ENCODE results near the gene RNF146. TPM values are rescaled to one million over a fixed set of nuclear protein-coding genes. Genes with fewer than 3 reads are reported as not detected.
A peak's percentile ranks its signal among the peaks of the same experiment; 100 is the strongest.

The RNF146 gene
- total RNA-seq, 1 donor from 2014 or later = 49.4 TPM

DNA sequence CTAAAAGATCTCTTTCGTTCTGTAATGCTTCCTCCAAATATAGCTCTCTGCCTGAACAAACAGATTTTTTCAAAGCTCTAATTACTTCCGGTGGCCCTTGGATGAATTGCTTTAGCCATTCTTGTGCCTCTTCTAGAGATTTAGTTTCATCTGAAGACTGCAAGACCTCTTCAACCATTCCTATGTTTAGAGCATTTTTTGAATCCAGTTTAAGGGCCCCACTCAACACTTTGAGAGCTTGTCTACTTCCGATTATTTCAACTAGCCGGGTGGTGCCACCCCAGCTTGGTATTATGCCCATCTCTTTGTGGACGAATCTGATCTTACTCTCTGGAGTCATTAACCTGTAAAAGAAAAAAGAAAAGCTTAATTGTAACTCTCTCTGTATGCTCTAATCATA is 23.3 kb downstream of the RNF146 start:
- Mint-ChIP-seq H3K4me3 (ENCODE audit: unreplicated experiment) (no peak overlapping the region), H3K36me3 (ENCODE audit: low read depth) (peaks cover 27% of the 10 kb centered on the region), H3K4me1 (ENCODE audit: low read depth) (peaks cover 34% of the 10 kb centered on the region), H3K27me3 (ENCODE audit: low read depth) (no peaks in the 10 kb centered on the region), H3K9me3 (ENCODE audit: low read depth) (no peaks in the 10 kb centered on the region), H3K27ac (ENCODE audit: unreplicated experiment) (no peak overlapping the region)
- DNase-seq (ENCODE audit: low spot score) = no peak
- TF ChIP-seq, protein P1, sequence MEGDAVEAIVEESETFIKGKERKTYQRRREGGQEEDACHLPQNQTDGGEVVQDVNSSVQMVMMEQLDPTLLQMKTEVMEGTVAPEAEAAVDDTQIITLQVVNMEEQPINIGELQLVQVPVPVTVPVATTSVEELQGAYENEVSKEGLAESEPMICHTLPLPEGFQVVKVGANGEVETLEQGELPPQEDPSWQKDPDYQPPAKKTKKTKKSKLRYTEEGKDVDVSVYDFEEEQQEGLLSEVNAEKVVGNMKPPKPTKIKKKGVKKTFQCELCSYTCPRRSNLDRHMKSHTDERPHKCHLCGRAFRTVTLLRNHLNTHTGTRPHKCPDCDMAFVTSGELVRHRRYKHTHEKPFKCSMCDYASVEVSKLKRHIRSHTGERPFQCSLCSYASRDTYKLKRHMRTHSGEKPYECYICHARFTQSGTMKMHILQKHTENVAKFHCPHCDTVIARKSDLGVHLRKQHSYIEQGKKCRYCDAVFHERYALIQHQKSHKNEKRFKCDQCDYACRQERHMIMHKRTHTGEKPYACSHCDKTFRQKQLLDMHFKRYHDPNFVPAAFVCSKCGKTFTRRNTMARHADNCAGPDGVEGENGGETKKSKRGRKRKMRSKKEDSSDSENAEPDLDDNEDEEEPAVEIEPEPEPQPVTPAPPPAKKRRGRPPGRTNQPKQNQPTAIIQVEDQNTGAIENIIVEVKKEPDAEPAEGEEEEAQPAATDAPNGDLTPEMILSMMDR (IDR thresholded peaks at IDR 0.05) = no peak

DNA sequence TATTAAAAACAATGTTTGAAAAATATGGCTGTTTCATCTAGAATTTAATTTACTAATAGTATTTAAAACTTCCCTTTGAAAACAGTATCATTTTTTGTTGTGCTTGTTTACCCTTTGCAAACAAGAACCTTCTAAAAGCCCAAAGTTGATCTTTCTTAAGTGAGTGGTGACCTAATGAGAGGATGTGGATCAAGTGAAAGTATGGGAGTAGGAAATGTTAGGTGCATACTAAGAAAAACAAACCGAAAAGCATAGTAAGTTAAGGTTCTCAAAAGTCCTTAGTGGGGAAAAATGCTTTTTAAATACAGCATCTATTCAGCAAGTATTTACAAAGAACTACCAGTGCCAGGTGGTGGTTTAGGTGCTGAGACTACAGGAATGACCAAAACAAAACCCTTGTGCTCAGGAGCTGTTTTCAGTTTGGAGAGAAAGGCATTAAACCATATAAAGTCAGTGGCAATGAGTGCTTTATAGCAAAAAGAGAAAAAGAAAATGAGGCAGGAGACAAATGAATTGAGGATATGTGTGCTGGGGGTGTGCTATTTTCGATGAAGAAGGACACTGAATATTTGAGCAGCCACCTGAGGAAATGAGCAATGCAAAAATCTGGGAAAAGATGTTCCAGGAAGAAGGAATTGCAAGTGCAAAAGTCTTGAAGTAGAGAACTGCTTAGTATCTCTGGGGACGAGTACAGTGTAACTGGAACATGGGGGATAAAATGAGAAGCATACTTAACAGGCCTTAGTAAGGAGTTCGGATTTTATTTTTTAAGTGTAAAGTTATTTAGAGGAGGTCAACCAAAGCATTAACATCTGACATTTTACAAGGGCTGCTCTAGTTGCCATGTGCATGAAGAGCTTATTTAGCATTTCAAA is 24.0 kb downstream of the RNF146 start:
- no peak for DNase-seq (ENCODE audit: low spot score)
- Mint-ChIP-seq H3K4me1 (ENCODE audit: low read depth) (peaks cover 34% of the 10 kb centered on the region), H3K36me3 (ENCODE audit: low read depth) (peaks cover 23% of the 10 kb centered on the region), H3K27ac (ENCODE audit: unreplicated experiment) (peak overlapping the region; percentile 38), H3K27me3 (ENCODE audit: low read depth) (no peaks in the 10 kb centered on the region), H3K9me3 (ENCODE audit: low read depth) (no peaks in the 10 kb centered on the region), H3K4me3 (ENCODE audit: unreplicated experiment) (no peak overlapping the region)
- TF ChIP-seq, protein P1 (IDR thresholded peaks at IDR 0.05) = no peak

DNA sequence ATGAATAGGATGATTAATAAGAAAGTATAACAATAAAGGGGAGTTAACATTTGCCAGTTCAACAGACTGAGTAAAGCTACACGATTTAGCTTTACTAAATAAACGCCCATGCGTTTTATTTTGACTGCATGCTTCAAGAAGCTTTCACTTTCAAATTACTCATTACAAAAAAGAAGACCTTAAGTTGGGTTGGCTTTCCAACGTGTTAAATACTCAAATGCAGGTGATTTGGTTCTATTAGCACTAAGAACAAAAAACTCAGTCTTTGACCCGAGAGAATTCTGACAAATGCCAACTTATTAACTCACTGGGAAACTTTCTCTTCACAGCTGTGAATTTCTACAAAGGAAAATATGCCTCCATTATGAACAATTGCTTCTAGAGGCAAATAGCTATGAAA is 24.8 kb downstream of the RNF146 start:
- Mint-ChIP-seq H3K4me3 (ENCODE audit: unreplicated experiment) (no peak overlapping the region), H3K27ac (ENCODE audit: unreplicated experiment) (no peak overlapping the region), H3K9me3 (ENCODE audit: low read depth) (no peaks in the 10 kb centered on the region), H3K27me3 (ENCODE audit: low read depth) (no peaks in the 10 kb centered on the region), H3K36me3 (ENCODE audit: low read depth) (peaks cover 18% of the 10 kb centered on the region), H3K4me1 (ENCODE audit: low read depth) (peaks cover 34% of the 10 kb centered on the region)
- TF ChIP-seq, protein P1 (IDR thresholded peaks at IDR 0.05) = no peak
- no peak for DNase-seq (ENCODE audit: low spot score)

DNA sequence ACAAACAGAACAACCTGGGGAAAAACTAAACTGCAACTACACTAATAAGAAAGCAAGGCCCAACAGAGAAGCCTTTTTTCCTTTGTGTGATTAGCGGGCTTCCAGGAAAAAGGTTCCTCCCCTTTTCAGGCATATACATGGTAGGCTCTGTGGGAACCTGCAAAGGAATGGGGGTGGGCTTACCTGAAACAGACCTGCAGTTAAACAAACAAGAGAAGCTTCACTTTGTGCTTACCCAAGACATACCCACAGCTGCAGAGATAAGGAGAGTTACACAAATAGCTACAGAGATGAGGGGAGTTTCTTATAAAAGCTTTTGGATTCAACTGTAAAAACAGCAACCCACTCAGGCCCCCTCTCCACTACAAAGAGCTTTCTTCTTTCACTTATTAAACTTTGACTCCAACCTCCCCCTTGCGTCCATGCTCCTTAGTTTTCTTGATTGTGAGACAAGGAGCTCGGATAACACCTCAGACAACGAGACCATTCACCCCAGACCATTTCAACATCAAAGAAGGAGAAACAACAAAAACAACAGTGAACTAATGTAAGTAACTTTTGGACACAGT is 30.9 kb downstream of the RNF146 start:
- Mint-ChIP-seq H3K4me3 (ENCODE audit: unreplicated experiment) (no peak overlapping the region), H3K9me3 (ENCODE audit: low read depth) (no peaks in the 10 kb centered on the region), H3K27me3 (ENCODE audit: low read depth) (no peaks in the 10 kb centered on the region), H3K4me1 (ENCODE audit: low read depth) (peaks cover 21% of the 10 kb centered on the region), H3K36me3 (ENCODE audit: low read depth) (no peaks in the 10 kb centered on the region), H3K27ac (ENCODE audit: unreplicated experiment) (no peak overlapping the region)
- DNase-seq (ENCODE audit: low spot score) = no peak
- TF ChIP-seq, protein P1 (IDR thresholded peaks at IDR 0.05) = no peak

DNA sequence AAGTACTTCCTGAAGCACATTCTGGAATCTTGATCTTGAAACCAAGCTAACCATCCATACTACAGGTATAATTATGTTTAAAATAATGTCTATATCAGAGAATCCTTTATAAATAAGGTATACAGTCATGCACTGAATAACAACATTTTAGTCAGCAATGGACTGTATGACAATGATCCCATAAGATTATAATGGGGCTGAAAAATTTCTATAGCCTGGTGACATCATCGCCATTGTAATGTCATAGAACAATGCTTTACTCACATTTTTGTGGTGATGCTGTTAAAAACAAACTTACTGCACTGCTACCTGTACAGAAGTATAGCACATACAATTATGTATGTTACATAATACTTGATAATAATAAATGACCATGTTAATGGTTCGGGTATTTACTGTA is 31.8 kb downstream of the RNF146 start:
- Mint-ChIP-seq H3K9me3 (ENCODE audit: low read depth) (no peaks in the 10 kb centered on the region), H3K36me3 (ENCODE audit: low read depth) (no peaks in the 10 kb centered on the region), H3K4me3 (ENCODE audit: unreplicated experiment) (no peak overlapping the region), H3K4me1 (ENCODE audit: low read depth) (peaks cover 24% of the 10 kb centered on the region), H3K27ac (ENCODE audit: unreplicated experiment) (no peak overlapping the region), H3K27me3 (ENCODE audit: low read depth) (no peaks in the 10 kb centered on the region)
- no peak for DNase-seq (ENCODE audit: low spot score)
- TF ChIP-seq, protein P1 (IDR thresholded peaks at IDR 0.05) = no peak
